HG02973 (cell line): ENCODE measurements around the gene SPTBN4.
"Not testable (repeated sequence)": the region's sequence is repeated elsewhere in the genome, so short reads cannot be mapped to it uniquely, and the experiment has no call there.

Source experiments
- ATAC-seq: cut with Tn5 transposase; IDR thresholded peaks from one replicate; pipeline ENCODE4 v1.9.1; 2021; ENCODE audit warnings: moderate library complexity; ENCODE audit not compliant: unreplicated experiment

SPTBN4 gene

DNA sequence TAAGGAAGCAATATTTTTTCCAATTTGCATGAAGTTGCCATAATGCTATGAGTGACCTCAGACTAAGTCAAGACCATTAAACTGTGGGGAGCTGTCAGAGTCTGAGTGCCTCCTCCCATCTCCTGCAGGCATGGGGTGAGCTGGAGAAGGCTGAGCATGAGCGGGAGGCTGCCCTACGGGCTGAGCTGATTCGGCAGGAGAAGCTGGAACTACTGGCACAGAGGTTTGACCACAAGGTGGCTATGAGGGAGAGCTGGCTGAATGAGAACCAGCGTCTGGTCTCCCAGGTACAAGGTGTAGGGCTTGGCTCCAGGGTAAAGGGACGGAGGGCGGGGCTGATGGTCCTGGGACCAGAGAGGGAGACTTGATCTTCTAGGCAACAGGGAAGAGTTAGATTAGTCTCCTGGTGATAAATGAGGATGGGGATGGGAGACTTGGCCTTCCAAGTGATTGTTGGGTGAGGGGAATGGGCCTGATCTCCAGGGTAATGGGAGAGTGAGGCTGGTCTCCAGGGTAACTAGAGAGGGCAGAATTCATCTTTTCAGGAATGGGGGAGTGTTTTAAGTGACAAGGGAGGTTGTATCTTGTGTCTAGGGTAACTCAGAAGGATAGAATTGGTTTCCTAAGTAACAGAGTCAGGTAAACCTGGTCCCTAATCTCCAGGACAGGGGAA is 36.0 kb downstream of the SPTBN4 start:
- no peak for ATAC-seq

- ATAC-seq: no peak
Measured at GRCh38 chr19:40503320-40503695, 36.5 kb downstream of the SPTBN4 start.

DNA sequence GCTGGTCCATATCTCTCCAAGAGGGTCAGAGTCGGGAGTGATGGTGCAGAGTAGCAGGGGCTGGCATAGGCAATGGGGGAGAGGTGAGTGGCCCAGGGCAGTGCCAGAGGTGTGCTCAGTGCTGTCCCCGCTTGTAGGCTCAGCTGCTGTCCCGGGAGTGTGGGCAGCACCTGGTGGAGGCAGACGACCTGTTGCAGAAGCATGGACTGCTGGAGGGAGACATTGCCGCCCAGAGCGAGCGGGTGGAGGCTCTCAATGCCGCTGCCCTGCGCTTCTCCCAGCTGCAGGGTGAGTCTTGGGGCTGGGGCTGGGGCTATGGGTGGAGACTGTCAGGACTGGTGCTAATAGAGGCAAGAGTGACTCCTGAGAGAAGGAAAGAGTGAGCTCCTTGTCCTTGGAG is 39.3 kb downstream of the SPTBN4 start:
- ATAC-seq: no peak

DNA sequence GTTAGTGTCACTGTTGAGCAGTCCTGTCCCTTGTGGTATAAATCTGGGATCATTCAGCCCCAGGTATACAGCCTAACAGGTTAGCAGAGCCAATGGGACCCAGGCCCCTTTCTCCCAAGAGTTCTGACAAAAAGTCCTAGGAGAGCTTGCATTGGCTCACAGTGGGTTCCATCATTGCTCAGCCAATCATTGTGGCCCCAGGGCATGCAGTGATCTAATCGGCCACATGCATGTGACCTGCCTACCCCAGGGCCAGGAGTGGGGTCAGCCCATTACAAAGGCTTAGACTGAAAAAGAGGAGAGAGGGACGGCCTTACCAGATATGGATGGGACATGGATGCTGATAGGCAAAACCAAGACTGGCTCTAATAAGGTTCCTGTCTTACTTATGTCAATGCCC is 41.1 kb downstream of the SPTBN4 start:
- no peak for ATAC-seq

- ATAC-seq: no peak
Measured at GRCh38 chr19:40508739-40509260, 42.0 kb downstream of the SPTBN4 start.

- ATAC-seq: no peak
Measured at GRCh38 chr19:40510526-40511115, 43.8 kb downstream of the SPTBN4 start.

GRCh38 chr19:40511487-40511886 is 44.7 kb downstream of the SPTBN4 start:
- no peak for ATAC-seq

DNA sequence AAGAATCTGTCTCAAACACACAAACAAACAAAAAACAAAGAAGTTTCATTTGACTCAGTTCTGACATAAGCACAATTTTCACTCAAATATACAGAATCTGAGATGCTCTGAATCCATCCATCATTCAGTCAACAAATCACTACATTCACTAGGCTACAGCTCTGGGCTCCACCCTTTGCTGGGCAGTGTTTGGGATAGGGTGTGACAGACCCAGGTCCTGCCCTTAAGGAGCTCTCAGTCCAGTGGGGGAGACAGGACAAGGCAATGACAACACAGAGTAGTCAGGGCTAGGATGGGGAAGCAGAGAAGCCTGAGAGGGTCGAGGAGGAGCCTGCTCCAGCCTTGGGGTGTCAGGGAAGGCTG is 45.3 kb downstream of the SPTBN4 start:
- ATAC-seq: no peak

GRCh38 chr19:40512473-40513344 is 45.9 kb downstream of the SPTBN4 start:
- no peak for ATAC-seq

DNA sequence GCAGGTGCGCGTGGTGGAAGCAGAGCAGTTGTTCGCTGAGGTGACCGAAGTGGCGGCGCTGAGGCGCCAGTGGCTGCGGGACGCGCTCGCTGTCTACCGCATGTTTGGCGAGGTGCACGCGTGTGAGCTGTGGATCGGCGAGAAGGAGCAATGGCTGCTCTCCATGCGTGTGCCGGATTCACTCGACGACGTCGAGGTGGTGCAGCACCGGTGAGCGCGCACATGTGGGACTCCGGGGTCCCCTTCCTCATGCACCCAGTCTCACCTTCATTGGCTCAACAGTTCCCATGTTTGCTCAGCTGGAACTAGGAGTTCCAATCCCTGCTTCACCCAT is 46.5 kb downstream of the SPTBN4 start:
- ATAC-seq: no peak

- ATAC-seq: no peak
Measured at GRCh38 chr19:40513741-40514315, 47.0 kb downstream of the SPTBN4 start.

DNA sequence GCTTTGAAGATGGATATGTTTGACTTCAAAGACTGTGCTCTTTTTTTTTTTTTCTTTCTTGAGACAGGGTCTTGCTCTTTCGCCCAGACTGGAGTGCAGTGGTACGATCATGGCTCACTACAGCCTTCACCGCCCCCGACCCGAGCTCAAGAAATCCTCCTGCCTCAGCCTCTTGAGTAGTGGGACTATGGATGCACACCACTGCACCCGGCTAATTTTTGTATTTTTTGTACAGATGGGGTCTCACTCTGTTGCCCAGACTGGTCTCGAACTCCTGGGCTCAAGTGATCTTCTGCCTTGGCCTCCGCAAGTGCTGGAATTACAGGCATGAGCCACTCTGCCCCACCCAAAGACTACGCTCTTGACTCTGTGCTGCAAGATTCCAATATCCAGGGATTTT is 50.4 kb downstream of the SPTBN4 start:
- no peak for ATAC-seq

GRCh38 chr19:40519352-40520322 is 52.8 kb downstream of the SPTBN4 start:
- ATAC-seq: no peak

- ATAC-seq: no peak
Measured at GRCh38 chr19:40521276-40521675, 54.5 kb downstream of the SPTBN4 start.

- not testable (repeated sequence) for ATAC-seq
Measured at GRCh38 chr19:40521900-40522299, 55.1 kb downstream of the SPTBN4 start.

DNA sequence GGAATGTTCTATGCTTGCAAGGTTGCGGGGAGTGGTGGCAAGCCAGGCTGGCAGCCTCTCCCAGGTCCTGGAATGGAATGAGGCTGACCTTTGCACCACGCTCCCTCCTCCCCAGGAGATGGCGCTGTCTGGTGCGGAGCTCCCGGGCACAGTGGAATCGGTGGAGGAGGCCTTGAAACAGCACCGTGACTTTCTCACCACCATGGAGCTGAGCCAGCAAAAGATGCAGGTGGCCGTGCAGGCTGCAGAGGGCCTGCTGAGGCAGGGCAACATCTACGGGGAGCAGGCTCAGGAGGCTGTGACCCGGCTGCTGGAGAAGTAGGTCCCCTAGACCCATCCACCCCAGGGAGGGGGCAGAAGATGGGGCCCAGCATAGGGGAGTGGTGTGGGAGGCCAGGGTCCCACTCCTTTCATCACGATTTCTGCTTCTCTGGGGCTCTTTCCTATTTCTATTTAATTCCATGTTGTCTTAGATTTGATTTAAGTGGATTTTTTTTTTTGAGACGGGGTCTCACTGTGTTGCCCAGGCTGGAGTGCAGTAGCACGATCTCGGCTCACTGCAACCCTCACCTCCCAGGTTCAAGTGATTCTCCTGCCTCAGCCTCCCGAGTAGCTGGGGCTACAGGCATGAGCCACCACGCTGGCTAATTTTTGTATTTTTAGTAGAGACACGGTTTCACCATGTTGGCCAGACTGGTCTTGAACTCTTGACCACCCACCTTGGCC is 56.7 kb downstream of the SPTBN4 start:
- ATAC-seq: no peak

GRCh38 chr19:40524133-40524549 is 57.3 kb downstream of the SPTBN4 start:
- ATAC-seq: no peak

- ATAC-seq: no peak
Measured at GRCh38 chr19:40524655-40525054, 57.9 kb downstream of the SPTBN4 start.

- no peak for ATAC-seq
Measured at GRCh38 chr19:40525234-40526051, 58.6 kb downstream of the SPTBN4 start.
